SK-N-SH treated with all-trans-retinoic acid at 6 μM for 48 hours (cell line): ENCODE data around the gene SPEM1.

ENCODE experiments used
- ARNTL ChIP-seq: fragments of 450-650 bp; formaldehyde crosslinking; IDR thresholded peaks from 2 replicates; pipeline ENCODE4 v1.5.0; 2020; ENCODE audit warnings: low read depth, mild to moderate bottlenecking, moderate library complexity, borderline replicate concordance
- BACH2 ChIP-seq: fragments of 250-450 bp; sonication (Bioruptor Pico); IDR thresholded peaks from 2 replicates; pipeline ENCODE4 v1.9.0; 2021; ENCODE audit warnings: mild to moderate bottlenecking, borderline replicate concordance
- GLIS3 ChIP-seq: fragments of 250-450 bp; sonication (Bioruptor Pico); IDR thresholded peaks from 2 replicates; pipeline ENCODE4 v1.5.0; 2020; ENCODE audit warnings: mild to moderate bottlenecking, moderate library complexity
- ISL1 ChIP-seq: fragments of 250-450 bp; sonication (Bioruptor Pico); IDR thresholded peaks from 2 replicates; pipeline ENCODE4 v2.1.2; 2022; ENCODE audit warnings: mild to moderate bottlenecking, moderate library complexity
- RARB ChIP-seq: fragments of 250-450 bp; sonication (Bioruptor Pico); IDR thresholded peaks from 2 replicates; pipeline ENCODE4 v1.8.0; 2021; ENCODE audit warnings: mild to moderate bottlenecking, moderate library complexity
- TCF4 ChIP-seq: fragments of 250-450 bp; sonication (Bioruptor Pico); IDR thresholded peaks from 2 replicates; pipeline ENCODE4 v1.8.0; 2021; ENCODE audit warnings: mild to moderate bottlenecking, moderate library complexity, borderline replicate concordance
- TOX ChIP-seq: fragments of 250-450 bp; sonication (Bioruptor Pico); IDR thresholded peaks from 2 replicates; pipeline ENCODE4 v1.8.0; 2021; ENCODE audit warnings: mild to moderate bottlenecking, moderate library complexity, borderline replicate concordance
- ZFP3 ChIP-seq: fragments of 250-450 bp; sonication (Bioruptor Pico); IDR thresholded peaks from 2 replicates; pipeline ENCODE4 v1.5.0; 2020; ENCODE audit warnings: mild to moderate bottlenecking, moderate library complexity
- ZFP30 ChIP-seq: fragments of 450-650 bp; formaldehyde crosslinking; IDR thresholded peaks from 2 replicates; pipeline ENCODE4 v1.5.0; 2022; ENCODE audit warnings: mild to moderate bottlenecking, moderate library complexity
- ZNF8 ChIP-seq: fragments of 450-650 bp; formaldehyde crosslinking; IDR thresholded peaks from 2 replicates; pipeline ENCODE4 v1.5.0; 2020; ENCODE audit warnings: mild to moderate bottlenecking, moderate library complexity
- TF ChIP-seq, protein P1 (sequence below): fragments of 250-450 bp; sonication (Bioruptor Pico); IDR thresholded peaks from 2 replicates; pipeline ENCODE4 v1.8.0; 2020; ENCODE audit warnings: mild to moderate bottlenecking, moderate library complexity, borderline replicate concordance
- TF ChIP-seq, protein P2 (sequence below): fragments of 250-450 bp; sonication (Bioruptor Pico); IDR thresholded peaks from 2 replicates; pipeline ENCODE4 v1.5.1; 2021; ENCODE audit warnings: mild to moderate bottlenecking, moderate library complexity
- TF ChIP-seq, protein P3 (sequence below): fragments of 250-450 bp; sonication (Bioruptor Pico); IDR thresholded peaks from 2 replicates; pipeline ENCODE4 v1.5.1; 2020; ENCODE audit warnings: low read depth, mild to moderate bottlenecking, moderate library complexity
- TF ChIP-seq, protein P4 (sequence below): fragments of 250-450 bp; sonication (Bioruptor Pico); IDR thresholded peaks from 2 replicates; pipeline ENCODE4 v1.8.0; 2021; ENCODE audit warnings: low read depth, mild to moderate bottlenecking, moderate library complexity, borderline replicate concordance

DNA sequence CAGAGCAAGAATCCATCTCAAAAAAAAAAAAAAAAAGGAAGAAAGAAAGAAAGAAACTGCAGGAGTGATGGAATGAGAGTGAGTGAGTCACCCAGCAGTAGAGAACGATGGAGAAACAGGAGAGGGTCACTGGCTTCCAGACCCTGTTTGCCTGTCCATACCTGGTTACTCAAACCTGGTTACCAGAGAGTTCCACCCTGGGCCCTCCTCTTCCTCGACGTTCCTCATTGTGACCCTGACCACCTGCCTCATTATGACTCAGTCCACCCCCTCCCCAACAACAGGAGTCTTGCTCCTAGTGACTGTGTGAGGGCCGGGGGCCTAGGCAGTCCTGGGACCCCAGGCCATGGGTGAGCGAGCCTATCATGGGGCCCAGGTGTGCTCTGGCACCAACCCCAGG is 8.4 kb downstream of the SPEM1 start, which contains the start of gene SPEM3:
- TF ChIP-seq, protein P1, sequence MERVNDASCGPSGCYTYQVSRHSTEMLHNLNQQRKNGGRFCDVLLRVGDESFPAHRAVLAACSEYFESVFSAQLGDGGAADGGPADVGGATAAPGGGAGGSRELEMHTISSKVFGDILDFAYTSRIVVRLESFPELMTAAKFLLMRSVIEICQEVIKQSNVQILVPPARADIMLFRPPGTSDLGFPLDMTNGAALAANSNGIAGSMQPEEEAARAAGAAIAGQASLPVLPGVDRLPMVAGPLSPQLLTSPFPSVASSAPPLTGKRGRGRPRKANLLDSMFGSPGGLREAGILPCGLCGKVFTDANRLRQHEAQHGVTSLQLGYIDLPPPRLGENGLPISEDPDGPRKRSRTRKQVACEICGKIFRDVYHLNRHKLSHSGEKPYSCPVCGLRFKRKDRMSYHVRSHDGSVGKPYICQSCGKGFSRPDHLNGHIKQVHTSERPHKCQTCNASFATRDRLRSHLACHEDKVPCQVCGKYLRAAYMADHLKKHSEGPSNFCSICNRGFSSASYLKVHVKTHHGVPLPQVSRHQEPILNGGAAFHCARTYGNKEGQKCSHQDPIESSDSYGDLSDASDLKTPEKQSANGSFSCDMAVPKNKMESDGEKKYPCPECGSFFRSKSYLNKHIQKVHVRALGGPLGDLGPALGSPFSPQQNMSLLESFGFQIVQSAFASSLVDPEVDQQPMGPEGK = no peak
- TF ChIP-seq GLIS3 (CRISPR knock-in tag) (no peak), ZFP3 (CRISPR knock-in tag) (no peak), ISL1 (CRISPR knock-in tag) (no peak), ARNTL (CRISPR knock-in tag) (no peak), ZNF8 (no peak), BACH2 (no peak), TOX (no peak), ZFP30 (CRISPR knock-in tag) (no peak), RARB (no peak), TCF4 (CRISPR knock-in tag) (no peak)
- TF ChIP-seq, protein P2, sequence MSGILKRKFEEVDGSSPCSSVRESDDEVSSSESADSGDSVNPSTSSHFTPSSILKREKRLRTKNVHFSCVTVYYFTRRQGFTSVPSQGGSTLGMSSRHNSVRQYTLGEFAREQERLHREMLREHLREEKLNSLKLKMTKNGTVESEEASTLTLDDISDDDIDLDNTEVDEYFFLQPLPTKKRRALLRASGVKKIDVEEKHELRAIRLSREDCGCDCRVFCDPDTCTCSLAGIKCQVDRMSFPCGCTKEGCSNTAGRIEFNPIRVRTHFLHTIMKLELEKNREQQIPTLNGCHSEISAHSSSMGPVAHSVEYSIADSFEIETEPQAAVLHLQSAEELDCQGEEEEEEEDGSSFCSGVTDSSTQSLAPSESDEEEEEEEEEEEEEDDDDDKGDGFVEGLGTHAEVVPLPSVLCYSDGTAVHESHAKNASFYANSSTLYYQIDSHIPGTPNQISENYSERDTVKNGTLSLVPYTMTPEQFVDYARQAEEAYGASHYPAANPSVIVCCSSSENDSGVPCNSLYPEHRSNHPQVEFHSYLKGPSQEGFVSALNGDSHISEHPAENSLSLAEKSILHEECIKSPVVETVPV = no peak
- TF ChIP-seq, protein P3, sequence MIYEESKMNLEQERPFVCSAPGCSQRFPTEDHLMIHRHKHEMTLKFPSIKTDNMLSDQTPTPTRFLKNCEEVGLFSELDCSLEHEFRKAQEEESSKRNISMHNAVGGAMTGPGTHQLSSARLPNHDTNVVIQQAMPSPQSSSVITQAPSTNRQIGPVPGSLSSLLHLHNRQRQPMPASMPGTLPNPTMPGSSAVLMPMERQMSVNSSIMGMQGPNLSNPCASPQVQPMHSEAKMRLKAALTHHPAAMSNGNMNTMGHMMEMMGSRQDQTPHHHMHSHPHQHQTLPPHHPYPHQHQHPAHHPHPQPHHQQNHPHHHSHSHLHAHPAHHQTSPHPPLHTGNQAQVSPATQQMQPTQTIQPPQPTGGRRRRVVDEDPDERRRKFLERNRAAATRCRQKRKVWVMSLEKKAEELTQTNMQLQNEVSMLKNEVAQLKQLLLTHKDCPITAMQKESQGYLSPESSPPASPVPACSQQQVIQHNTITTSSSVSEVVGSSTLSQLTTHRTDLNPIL = no peak
- TF ChIP-seq, protein P4, sequence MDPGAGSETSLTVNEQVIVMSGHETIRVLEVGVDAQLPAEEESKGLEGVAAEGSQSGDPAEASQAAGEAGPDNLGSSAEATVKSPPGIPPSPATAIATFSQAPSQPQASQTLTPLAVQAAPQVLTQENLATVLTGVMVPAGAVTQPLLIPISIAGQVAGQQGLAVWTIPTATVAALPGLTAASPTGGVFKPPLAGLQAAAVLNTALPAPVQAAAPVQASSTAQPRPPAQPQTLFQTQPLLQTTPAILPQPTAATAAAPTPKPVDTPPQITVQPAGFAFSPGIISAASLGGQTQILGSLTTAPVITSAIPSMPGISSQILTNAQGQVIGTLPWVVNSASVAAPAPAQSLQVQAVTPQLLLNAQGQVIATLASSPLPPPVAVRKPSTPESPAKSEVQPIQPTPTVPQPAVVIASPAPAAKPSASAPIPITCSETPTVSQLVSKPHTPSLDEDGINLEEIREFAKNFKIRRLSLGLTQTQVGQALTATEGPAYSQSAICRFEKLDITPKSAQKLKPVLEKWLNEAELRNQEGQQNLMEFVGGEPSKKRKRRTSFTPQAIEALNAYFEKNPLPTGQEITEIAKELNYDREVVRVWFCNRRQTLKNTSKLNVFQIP (CRISPR knock-in tag) = no peak
